ENCODE results near the gene TMEM202. TPM values are rescaled to one million over a fixed set of nuclear protein-coding genes. Genes with fewer than 3 reads are reported as not detected.
"Not testable (repeated sequence)": the region's sequence is repeated elsewhere in the genome, so short reads cannot be mapped to it uniquely, and the experiment has no call there.

Gene TMEM202
- total RNA-seq, 1 donor from 2014 or later, result not detected

GRCh38 chr15:72415304-72415703, 17.2 kb downstream of the TMEM202 start:
- Histone ChIP-seq H3K4me3 (ENCODE audit: low read depth, low read length) (no peak overlapping the region), H3K27me3 (ENCODE audit: control insufficient read depth, insufficient read depth, low read length) (no peaks in the 10 kb centered on the region), H3K36me3 (ENCODE audit: control insufficient read depth, insufficient read depth, low read length) (no peaks in the 10 kb centered on the region)
- no peak for TF ChIP-seq CTCF (IDR thresholded peaks at IDR 0.05; ENCODE audit: insufficient read depth, low read length, poor library complexity, severe bottlenecking)
- no peak for DNase-seq (ENCODE audit: low read depth)

- H3K36me3 ChIP-seq (ENCODE audit: control insufficient read depth, insufficient read depth, low read length); H3K27me3 ChIP-seq (ENCODE audit: control insufficient read depth, insufficient read depth, low read length); DNase-seq (ENCODE audit: low read depth); H3K4me3 ChIP-seq (ENCODE audit: low read depth, low read length): not testable (repeated sequence)
These were observed 21.7 kb downstream of the TMEM202 start for GRCh38 chr15:72419768-72420167.

- H3K4me3 ChIP-seq (ENCODE audit: low read depth, low read length), result no peak overlapping the region
- TF ChIP-seq CTCF (IDR thresholded peaks at IDR 0.05; ENCODE audit: insufficient read depth, low read length, poor library complexity, severe bottlenecking), result no peak
- H3K27me3 ChIP-seq (ENCODE audit: control insufficient read depth, insufficient read depth, low read length), result peaks cover 2% of the 10 kb centered on the region
- no peak for DNase-seq (ENCODE audit: low read depth)
- H3K36me3 ChIP-seq (ENCODE audit: control insufficient read depth, insufficient read depth, low read length), result no peaks in the 10 kb centered on the region
These were observed 22.5 kb downstream of the TMEM202 start for GRCh38 chr15:72420576-72420975.

- no peak for DNase-seq (ENCODE audit: low read depth)
- H3K4me3 ChIP-seq (ENCODE audit: low read depth, low read length), result no peak overlapping the region
- H3K27me3 ChIP-seq (ENCODE audit: control insufficient read depth, insufficient read depth, low read length), result peaks cover 2% of the 10 kb centered on the region
- no peak for TF ChIP-seq CTCF (IDR thresholded peaks at IDR 0.05; ENCODE audit: insufficient read depth, low read length, poor library complexity, severe bottlenecking)
- H3K36me3 ChIP-seq (ENCODE audit: control insufficient read depth, insufficient read depth, low read length), result no peaks in the 10 kb centered on the region
These were observed 23.4 kb downstream of the TMEM202 start for GRCh38 chr15:72421484-72421883.

- Histone ChIP-seq H3K4me3 (ENCODE audit: low read depth, low read length) (no peak overlapping the region), H3K27me3 (ENCODE audit: control insufficient read depth, insufficient read depth, low read length) (peaks cover 2% of the 10 kb centered on the region), H3K36me3 (ENCODE audit: control insufficient read depth, insufficient read depth, low read length) (no peaks in the 10 kb centered on the region)
- no peak for TF ChIP-seq CTCF (IDR thresholded peaks at IDR 0.05; ENCODE audit: insufficient read depth, low read length, poor library complexity, severe bottlenecking)
- no peak for DNase-seq (ENCODE audit: low read depth)
These were observed 25.2 kb downstream of the TMEM202 start for GRCh38 chr15:72423256-72423655.

- no peaks in the 10 kb centered on the region for H3K36me3 ChIP-seq (ENCODE audit: control insufficient read depth, insufficient read depth, low read length)
- H3K27me3 ChIP-seq (ENCODE audit: control insufficient read depth, insufficient read depth, low read length), result peaks cover 2% of the 10 kb centered on the region
- no peak overlapping the region for H3K4me3 ChIP-seq (ENCODE audit: low read depth, low read length)
- no peak for TF ChIP-seq CTCF (IDR thresholded peaks at IDR 0.05; ENCODE audit: insufficient read depth, low read length, poor library complexity, severe bottlenecking)
- DNase-seq (ENCODE audit: low read depth), result no peak
These were observed 28.6 kb downstream of the TMEM202 start for GRCh38 chr15:72426753-72427152.
